HG03066 (cell line): ENCODE results near the gene DENND10.
"Not testable (repeated sequence)": the region's sequence is repeated elsewhere in the genome, so short reads cannot be mapped to it uniquely, and the experiment has no call there.

Source experiments
- ATAC-seq: cut with Tn5 transposase; IDR thresholded peaks from one replicate; pipeline ENCODE4 v1.9.1; 2021; ENCODE audit warnings: low read depth; ENCODE audit not compliant: unreplicated experiment

DENND10 gene

GRCh38 chr10:119129721-119130120 lies 25.8 kb downstream of the DENND10 start:
- ATAC-seq: no peak

- peak; percentile 74 for ATAC-seq
These were observed 27.8 kb downstream of the DENND10 start for GRCh38 chr10:119131512-119132240.

DNA sequence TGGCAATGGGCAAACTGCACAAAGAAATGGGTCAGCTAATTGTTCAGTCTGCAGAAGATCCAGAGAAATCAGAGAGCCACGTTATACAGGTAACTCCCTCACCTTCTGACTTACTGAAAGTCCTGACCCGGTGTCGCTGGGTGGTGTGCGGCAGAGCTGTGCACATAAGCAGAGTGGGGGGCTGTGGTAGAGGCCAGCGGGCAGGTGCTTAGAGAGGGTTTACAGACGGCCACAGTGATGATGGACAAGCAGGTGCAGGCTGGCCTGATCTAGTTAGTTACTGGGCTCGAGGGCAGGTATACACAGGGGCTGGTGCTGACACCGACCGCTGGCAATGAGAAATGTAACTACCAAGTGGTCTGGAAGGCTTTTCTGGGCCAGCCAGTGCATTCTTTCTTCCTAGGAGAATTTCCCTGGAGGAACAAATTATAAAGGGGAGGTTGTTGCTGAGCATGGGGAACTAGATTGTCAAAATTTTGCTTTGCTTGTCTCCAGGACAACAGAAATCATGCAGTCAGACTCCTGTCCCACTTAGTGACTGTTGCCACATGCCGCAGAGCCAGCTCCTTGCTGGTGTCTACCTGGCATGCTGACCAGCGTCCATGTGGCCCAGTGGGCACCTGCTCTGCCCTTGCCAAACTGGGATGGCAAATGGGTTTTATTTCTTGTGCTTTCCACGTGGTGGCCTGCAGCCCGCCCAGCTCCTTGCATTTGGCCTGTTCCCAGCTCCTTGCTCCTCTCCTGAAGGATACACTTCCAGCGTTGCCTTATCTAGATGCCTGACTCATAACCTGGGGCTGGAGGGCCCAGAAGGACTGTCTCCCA lies 28.8 kb downstream of the DENND10 start:
- no peak for ATAC-seq

DNA sequence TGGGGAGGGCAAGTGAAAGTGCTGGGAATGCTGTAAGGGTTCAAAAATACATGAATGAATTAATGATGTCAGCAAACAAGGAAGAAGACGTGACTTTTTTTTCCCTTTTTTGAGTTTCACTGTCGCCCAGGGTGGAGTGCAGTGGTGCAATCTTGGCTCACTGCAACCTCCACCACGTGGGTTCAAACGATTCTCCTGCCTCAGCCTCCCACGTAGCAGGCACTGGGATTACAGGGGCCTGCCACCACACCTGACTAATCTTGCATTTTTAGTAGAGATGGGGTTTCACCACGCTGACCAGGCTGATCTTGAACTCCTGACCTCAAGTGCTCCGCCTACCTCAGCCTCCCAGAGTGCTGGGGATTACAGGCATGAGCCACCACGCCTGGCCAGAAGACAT lies 30.0 kb downstream of the DENND10 start:
- ATAC-seq: no peak

DNA sequence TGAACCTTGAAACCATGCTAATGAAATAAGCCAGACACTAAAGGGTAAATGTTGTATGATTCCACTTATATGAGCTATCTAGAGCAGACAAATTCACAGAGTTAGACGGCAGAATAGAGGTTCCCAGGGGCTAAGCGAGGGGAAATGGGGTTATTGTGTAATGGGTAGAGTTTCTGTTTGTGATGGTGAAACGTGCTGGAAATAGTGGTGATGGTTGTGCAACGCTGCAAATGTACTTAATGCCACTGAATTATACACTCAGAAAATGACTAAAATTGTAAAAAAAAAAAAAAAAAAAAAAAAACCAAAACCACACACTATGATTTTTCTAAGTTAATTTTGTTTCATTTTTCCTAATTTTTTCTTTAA lies 31.6 kb downstream of the DENND10 start:
- ATAC-seq: no peak

DNA sequence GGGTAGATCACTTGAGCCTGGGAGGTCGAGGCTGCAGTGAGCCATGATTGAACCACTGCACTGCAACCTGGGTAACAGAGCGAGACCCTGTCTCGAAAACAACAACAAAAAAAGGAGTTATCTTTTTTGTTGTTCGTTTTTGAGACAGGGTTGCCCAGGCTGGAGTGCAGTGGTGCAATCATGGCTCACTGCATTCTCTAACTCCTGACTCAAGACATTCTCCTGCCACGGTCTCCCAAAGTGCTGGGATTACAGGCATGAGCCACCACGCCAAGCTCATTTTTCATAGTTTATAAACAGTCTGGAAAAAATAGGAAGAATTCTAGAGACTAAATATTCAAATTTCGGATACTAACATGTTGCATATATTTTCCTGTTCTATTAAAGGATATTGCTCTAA lies 32.2 kb downstream of the DENND10 start:
- ATAC-seq: no peak

GRCh38 chr10:119137878-119138277 lies 34.0 kb downstream of the DENND10 start:
- not testable (repeated sequence) for ATAC-seq

DNA sequence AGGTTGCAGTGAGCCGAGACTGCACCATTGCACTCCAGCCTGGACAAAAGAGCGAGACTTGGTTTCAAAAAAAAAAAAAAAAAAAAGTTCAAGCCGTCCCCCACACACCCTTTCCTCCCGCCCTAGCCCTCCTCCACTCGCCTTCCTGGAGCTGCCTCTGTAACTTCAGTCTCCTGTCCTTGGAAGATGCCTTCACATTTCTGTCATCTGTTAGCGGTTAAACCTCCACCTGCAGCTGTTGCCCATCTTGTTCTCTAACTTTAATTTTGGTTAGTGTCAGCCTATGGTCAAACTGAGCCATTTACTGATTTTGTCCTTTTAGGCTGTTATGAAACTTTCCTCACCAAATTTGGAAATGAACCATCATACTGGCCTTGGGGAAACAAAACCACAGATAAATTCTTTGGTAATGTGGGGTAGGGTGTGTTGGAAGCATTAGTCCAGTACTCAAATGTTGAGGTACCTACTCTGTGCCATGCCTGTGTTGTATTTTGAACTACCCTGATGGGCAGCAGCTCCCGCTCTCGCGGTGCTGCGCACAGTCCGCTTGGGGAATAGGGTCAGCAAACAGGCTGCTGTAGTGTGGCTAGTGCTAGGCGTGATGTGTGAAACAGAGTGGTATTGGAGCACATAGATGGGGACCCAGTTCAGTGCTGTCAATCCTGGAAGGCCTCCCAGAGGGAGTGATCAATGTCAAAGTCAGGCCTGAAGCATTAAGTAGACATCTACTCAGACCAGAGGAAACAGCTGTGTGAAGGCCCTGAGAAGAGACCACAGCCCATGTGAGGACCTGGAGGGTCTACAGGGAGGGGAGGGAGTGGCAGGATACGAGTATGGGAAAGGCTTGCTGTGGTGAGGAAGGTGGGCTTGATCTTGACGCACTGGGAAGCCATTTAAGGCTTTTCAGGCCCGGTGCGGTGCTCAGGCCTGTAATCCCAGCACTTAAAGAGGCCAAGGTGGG lies 34.7 kb downstream of the DENND10 start:
- ATAC-seq: no peak

GRCh38 chr10:119139464-119140067 lies 35.7 kb downstream of the DENND10 start:
- ATAC-seq: no peak

DNA sequence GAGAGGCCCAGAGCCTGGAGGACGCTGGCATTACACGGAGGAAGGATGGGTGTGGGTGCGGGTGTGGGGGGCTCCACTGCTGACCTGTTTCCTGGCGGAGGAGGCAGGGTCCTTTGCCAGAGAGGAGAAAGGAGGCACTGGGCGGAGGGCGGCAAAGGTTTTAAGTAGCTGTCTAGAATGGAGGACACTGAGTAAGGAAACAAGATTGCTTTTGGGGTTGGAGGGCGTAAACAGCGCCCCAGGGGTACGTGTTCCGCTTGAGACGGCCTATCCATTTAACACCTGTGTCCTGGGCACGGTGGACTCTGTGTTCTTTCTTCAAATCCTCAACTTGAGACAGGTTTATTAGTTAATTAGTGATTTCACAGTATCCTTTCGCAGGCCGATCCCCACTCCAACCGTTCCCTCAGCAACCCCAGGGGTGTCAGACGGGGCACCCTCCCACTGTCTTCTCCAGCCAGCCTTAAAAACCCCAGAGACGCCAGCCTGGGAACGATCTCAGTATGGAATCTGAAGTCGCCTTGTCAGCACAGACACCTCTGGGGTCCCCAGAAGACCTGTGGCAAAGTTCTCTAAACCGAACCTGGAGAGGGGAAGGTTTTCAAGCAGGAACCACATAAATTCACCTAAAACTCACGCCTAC lies 36.8 kb downstream of the DENND10 start:
- ATAC-seq: no peak

DNA sequence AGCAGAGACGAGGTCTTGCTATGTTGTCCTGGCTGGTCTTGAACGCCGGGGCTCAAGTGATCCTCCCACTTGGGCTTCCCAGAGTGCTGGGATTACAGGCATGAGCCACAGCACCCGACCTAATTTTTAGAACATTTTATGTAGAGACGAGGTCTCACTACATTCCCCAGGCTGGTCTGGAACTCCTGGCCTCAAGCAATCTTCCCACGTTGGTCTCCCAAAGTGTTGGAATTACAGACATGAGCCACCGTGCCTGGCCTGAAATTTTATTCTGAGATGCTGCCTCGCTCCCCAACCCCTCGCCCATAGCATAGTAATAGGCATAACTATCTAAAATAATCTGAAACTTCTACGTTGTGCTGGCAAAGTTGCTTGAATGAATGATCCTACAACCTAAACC lies 39.7 kb downstream of the DENND10 start:
- no peak for ATAC-seq

DNA sequence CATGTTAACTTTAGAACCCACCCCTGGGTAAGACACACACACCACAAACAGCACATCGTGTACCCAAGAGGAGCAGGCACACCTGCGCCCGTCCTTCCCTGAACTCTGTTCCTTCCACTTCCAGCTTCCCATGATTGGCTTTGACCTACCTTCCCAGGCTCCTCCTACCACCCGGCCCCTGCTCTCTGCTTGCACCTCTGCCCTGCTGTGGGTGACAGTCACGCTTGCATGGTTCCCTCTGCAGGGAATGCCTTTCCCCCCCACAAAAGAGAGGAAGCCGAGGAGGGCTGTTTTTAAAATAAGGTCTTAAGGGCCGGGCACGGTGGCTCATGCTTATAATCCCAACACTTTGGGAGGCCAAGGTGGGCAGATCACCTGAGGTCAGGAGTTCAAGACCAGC lies 45.2 kb downstream of the DENND10 start:
- no peak for ATAC-seq

DNA sequence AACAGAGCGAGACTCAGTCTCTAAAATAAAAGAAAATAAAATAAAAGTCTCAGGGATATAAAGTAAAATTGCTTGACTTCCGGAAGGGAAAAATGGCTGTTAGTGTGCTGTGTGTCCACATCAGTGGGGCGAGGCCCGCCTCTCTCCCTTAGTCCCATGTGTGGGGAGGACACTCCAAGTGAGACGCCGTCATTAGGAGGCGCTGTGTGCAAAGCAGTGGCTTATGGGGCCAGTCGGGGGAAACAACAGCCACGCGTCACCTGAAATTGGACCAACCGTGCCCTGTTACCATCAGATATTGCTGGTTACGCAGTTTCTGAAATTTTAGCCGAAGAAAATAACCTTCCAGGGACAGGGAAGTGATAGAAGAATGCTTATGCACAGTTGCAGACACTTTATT lies 45.8 kb downstream of the DENND10 start:
- no peak for ATAC-seq

DNA sequence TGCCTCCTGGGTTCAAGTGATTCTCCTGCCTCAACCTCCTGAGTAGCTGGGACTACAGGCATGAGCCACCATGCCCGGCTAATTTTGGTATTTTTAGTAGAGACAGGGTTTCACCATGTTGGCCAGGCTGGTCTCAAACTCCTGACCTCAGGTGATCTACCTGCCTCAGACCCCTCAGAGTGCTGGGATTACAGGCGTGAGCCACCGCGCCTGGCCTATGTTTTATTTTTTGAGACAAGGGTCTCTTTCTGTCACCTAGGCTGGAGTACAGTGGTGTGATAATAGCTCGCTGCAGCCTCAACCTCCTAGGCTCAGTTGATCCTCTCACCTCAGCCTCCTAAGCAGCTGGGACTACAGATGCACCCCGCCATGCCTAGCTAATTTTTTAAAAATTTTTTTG lies 47.7 kb downstream of the DENND10 start:
- ATAC-seq: not testable (repeated sequence)

GRCh38 chr10:119153041-119153440 lies 49.1 kb downstream of the DENND10 start:
- ATAC-seq: no peak

DNA sequence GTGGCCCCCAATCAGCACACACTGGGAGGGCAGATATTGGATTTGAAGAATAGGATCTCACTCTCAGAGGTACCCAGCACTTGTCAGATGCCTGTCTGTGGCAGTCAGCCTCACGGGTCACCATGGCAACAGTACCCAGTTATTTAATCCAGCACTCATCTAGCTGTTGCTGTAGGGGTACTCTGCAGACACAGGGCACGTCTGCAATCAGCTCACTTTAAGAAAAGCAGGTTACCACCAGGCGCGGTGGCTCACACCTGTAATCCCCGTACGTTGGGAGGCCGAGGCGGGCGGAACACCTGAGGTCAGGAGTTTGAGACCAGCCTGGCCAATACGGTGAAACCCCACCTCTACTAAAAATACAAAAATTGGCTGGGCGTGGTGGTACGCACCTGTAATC lies 49.7 kb downstream of the DENND10 start:
- ATAC-seq: no peak

DNA sequence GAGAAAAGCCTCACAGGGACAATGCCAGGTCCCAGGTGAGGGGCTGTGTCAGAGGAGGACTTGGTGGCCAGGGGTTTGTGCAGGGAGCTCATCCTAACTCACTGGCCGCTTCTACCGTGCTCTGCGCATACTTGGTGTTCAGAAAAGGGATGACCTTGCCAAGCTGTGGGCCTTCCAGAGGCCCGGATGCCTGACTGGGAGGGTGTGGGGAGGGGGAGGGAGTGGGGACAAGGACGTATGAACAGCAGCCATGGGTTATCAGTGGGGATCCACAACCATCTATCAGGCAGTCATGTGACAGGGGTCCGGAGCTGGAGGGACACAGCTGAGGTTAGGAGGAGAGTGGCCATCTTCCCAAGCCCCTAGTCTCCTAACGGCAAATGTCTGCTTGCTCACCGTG lies 55.4 kb downstream of the DENND10 start:
- no peak for ATAC-seq

DNA sequence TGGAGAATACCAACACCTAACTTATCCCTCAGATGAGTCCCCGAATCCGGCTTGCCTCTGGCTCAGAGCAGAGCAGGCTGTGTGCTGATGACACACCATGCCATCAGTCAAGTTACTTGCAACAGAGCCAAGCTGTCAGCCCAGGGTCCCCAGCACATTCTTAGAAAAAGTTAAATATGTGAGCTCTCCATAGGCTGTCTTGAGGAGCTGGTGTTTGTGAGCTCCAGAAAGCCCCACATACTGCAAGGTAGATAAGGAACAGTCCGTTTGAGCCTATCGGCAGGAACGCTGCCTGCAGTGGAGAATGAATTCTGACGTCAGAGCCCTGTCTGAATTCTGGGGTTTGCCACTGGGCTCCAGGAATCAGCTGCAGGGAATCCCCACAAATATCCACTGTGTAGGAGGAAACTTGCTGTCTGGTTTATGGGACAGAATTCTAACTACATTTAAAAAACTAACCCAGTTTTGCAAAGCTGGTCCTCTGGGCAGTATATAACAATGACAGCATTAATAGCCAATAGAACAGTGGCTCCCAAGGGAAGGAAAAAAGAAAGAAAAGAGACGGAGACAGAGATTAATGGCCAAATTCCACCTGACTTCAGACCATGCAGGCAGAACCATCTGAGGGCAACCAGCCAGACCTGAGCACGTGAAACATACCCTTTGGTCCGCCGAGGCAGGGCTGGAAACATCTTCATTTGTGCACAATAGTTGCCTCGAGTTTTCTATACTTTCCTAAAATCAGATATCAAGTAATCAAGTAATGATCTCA lies 58.0 kb downstream of the DENND10 start:
- ATAC-seq: no peak

GRCh38 chr10:119162452-119163092 lies 58.7 kb downstream of the DENND10 start:
- no peak for ATAC-seq
